Upper lobe of left lung (tissue), 6 donors: ENCODE results near the gene RBM45. TPM values are rescaled to one million over a fixed set of nuclear protein-coding genes. Genes with fewer than 3 reads are reported as not detected.

ENCODE experiments used
- ATAC-seq, 2 donors: fragments of 200-7000 bp; cut with Tn5 transposase; one replicate each; pipeline ENCODE4 v1.9.1; 2022; ENCODE audit warnings: mild to moderate bottlenecking in 2 of 2, moderate library complexity in 2 of 2; ENCODE audit not compliant: low FRiP score in 2 of 2
- DNase-seq, 2 donors: peaks; one replicate each; pipeline ENCODE4 v3.0.0-alpha.2; 2019 to 2020
- H3K27ac ChIP-seq, 4 donors: fragments of 200-600 bp; sonication (generic); one replicate each; pipeline ENCODE4 v1.5.1; 2016 to 2019
- H3K27me3 ChIP-seq, 4 donors: fragments of 200-600 bp; sonication (generic); one replicate each; pipeline ENCODE4 v1.5.1; 2017 to 2019
- H3K36me3 ChIP-seq, 4 donors: fragments of 200-600 bp; sonication (generic); one replicate each; pipeline ENCODE4 v1.5.1; 2016 to 2019
- H3K4me1 ChIP-seq, 4 donors: fragments of 200-600 bp; sonication (generic); one replicate each; pipeline ENCODE4 v1.5.1; 2018 to 2019
- H3K4me3 ChIP-seq, 4 donors: fragments of 200-600 bp; sonication (generic); one replicate each; pipeline ENCODE4 v1.5.1; 2017 to 2019; ENCODE audit warnings: mild to moderate bottlenecking in 2 of 4, moderate library complexity in 1 of 4
- H3K9me3 ChIP-seq, 4 donors: fragments of 200-600 bp; sonication (generic); one replicate each; pipeline ENCODE4 v1.5.1; 2018 to 2019
- CTCF ChIP-seq, 6 experiments: fragments of 450-650 bp in 4 of 6; fragments of 200-600 bp in 2 of 6; sonication (generic) in 2 of 6; IDR thresholded peaks; one replicate each; pipeline ENCODE4 v1.5.1; 2016 to 2019; ENCODE audit warnings: antibody characterized with exemption in 6 of 6
- EP300 ChIP-seq, 4 donors: sonication (generic); formaldehyde crosslinking; IDR thresholded peaks; one replicate each; pipeline ENCODE4 v1.5.1; 2017; ENCODE audit warnings: antibody characterized with exemption in 4 of 4, control low read depth in 2 of 4
- POLR2A ChIP-seq, 4 donors: fragments of 450-650 bp; IDR thresholded peaks; one replicate each; pipeline ENCODE4 v1.5.1; 2016 to 2017; ENCODE audit warnings: antibody characterized with exemption in 4 of 4, mild to moderate bottlenecking in 2 of 4
- POLR2AphosphoS5 ChIP-seq, 2 donors: sonication (generic); formaldehyde crosslinking; IDR thresholded peaks; one replicate each; pipeline ENCODE4 v1.5.1; 2017; ENCODE audit warnings: antibody characterized with exemption in 2 of 2
- WGBS, 2 donors: methylation state at CpG; one replicate each; pipeline ENCODE4 v1.1.5; 2017 to 2018; 5-methylcytosine and 5-hydroxymethylcytosine counted together
- total RNA-seq, 6 donors: library from RNA; depleted of rRNA in 4 of 6; stranded (reverse); fragments of >200 nt in 4 of 6; gene quantifications; one replicate each; pipeline versions ENCODE4 v1.1.0 to v1.2.1, GENCODE V29; 2016 to 2021
- donor health status: DM: no; HTN: no; CAD: no; lungs with moderate emphysema.
- donor health status: DM: no; HTN: yes; CAD: no; lungs with severe emphysema.

RBM45 gene
- total RNA-seq, 6 donors from 2014 or later: 7.5 to 38.8 (median 12.4) TPM

GRCh38 chr2:178088774-178089270 is 23.4 kb upstream of the RBM45 start:
- Histone ChIP-seq H3K27me3 (no peaks in the 10 kb centered on the region), H3K4me1 (no peaks in the 10 kb centered on the region), H3K4me3 (no peak overlapping the region), H3K9me3 (no peaks in the 10 kb centered on the region), H3K36me3 (no peaks in the 10 kb centered on the region), H3K27ac (no peak overlapping the region)
- TF ChIP-seq EP300 (IDR thresholded peaks at IDR 0.05) (no peak), POLR2AphosphoS5 (IDR thresholded peaks at IDR 0.05) (no peak), POLR2A (IDR thresholded peaks at IDR 0.05) (no peak), CTCF (IDR thresholded peaks at IDR 0.05) (no peak)
- DNase-seq (no peak), ATAC-seq (no peak)
- 51 to 54% methylated on average over 6 of the region's 6 CpGs for WGBS, 2 donors

GRCh38 chr2:178093471-178093870 is 18.8 kb upstream of the RBM45 start:
- Histone ChIP-seq H3K4me3 (no peak overlapping the region), H3K27ac (no peak overlapping the region), H3K36me3 (no peaks in the 10 kb centered on the region), H3K27me3 (no peaks in the 10 kb centered on the region), H3K4me1 (no peaks in the 10 kb centered on the region), H3K9me3 (no peaks in the 10 kb centered on the region)
- no peak for ATAC-seq
- TF ChIP-seq EP300 (IDR thresholded peaks at IDR 0.05) (no peak), POLR2A (IDR thresholded peaks at IDR 0.05) (no peak), POLR2AphosphoS5 (IDR thresholded peaks at IDR 0.05) (no peak), CTCF (IDR thresholded peaks at IDR 0.05) (no peak)
- DNase-seq: no peak

GRCh38 chr2:178101321-178102079 is 10.7 kb upstream of the RBM45 start:
- Histone ChIP-seq H3K27ac (no peak overlapping the region), H3K4me1 (no peaks in the 10 kb centered on the region), H3K36me3 (no peaks in the 10 kb centered on the region), H3K4me3 (no peak overlapping the region), H3K27me3 (no peaks in the 10 kb centered on the region), H3K9me3 (no peaks in the 10 kb centered on the region)
- 89 to 90% methylated on average over 3 of the region's 3 CpGs for WGBS, 2 donors
- ATAC-seq: no peak
- DNase-seq: no peak
- TF ChIP-seq EP300 (IDR thresholded peaks at IDR 0.05) (no peak), CTCF (IDR thresholded peaks at IDR 0.05) (no peak), POLR2A (IDR thresholded peaks at IDR 0.05) (no peak)

GRCh38 chr2:178105566-178105965 is 6.7 kb upstream of the RBM45 start:
- H3K4me1 ChIP-seq: no peaks in the 10 kb centered on the region
- ATAC-seq: no peak
- DNase-seq: no peak
- no peaks in the 10 kb centered on the region for H3K9me3 ChIP-seq
- H3K36me3 ChIP-seq: no peaks in the 10 kb centered on the region
- H3K27me3 ChIP-seq: no peaks in the 10 kb centered on the region
- no peak overlapping the region for H3K27ac ChIP-seq
- 53 to 75% methylated on average over 2 of the region's 2 CpGs for WGBS, 2 donors
- no peak overlapping the region for H3K4me3 ChIP-seq
- TF ChIP-seq CTCF (IDR thresholded peaks at IDR 0.05): no peak
- TF ChIP-seq EP300 (IDR thresholded peaks at IDR 0.05): no peak
- TF ChIP-seq POLR2AphosphoS5 (IDR thresholded peaks at IDR 0.05): no peak
- TF ChIP-seq POLR2A (IDR thresholded peaks at IDR 0.05): no peak

GRCh38 chr2:178106053-178106452 is 6.2 kb upstream of the RBM45 start:
- Histone ChIP-seq H3K27me3 (no peaks in the 10 kb centered on the region), H3K9me3 (no peaks in the 10 kb centered on the region), H3K4me1 (no peaks in the 10 kb centered on the region), H3K27ac (no peak overlapping the region), H3K4me3 (no peak overlapping the region), H3K36me3 (no peaks in the 10 kb centered on the region)
- DNase-seq: no peak
- WGBS, 2 donors: 53% methylated on average over 2 of the region's 2 CpGs
- no peak for ATAC-seq
- no peak for TF ChIP-seq CTCF (IDR thresholded peaks at IDR 0.05)
- TF ChIP-seq POLR2AphosphoS5 (IDR thresholded peaks at IDR 0.05): no peak
- no peak for TF ChIP-seq POLR2A (IDR thresholded peaks at IDR 0.05)
- TF ChIP-seq EP300 (IDR thresholded peaks at IDR 0.05): no peak
